Liver (tissue), 9 donors: ENCODE results near the gene ALDH9A1. TPM values are rescaled to one million over a fixed set of nuclear protein-coding genes. Genes with fewer than 3 reads are reported as not detected.

Experiments used
- DNase-seq: peaks from one replicate; pipeline ENCODE4 v3.0.0-alpha.2; 2017; ENCODE audit warnings: low spot score
- H3K27ac ChIP-seq, 2 donors: one replicate each; pipeline ENCODE4 v1.7.0; 2013; ENCODE audit warnings: inconsistent platforms in 2 of 2, low read length in 2 of 2, control low read depth in 1 of 2, low read depth in 1 of 2, mild to moderate bottlenecking in 1 of 2
- H3K27me3 ChIP-seq, 4 donors: one replicate each; pipeline versions ENCODE4 v1.6.1 to v1.7.0; 2013; ENCODE audit warnings: low read length in 3 of 4, inconsistent platforms in 1 of 4, mild to moderate bottlenecking in 1 of 4, moderate library complexity in 1 of 4; ENCODE audit not compliant: control insufficient read depth in 4 of 4, insufficient read depth in 4 of 4
- H3K36me3 ChIP-seq, 4 donors: one replicate each; pipeline versions ENCODE4 v1.6.1 to v1.7.0; 2013; ENCODE audit warnings: low read length in 3 of 4, mild to moderate bottlenecking in 3 of 4, low read depth in 1 of 4, moderate library complexity in 1 of 4; ENCODE audit not compliant: control insufficient read depth in 4 of 4, insufficient read depth in 3 of 4
- H3K4me1 ChIP-seq, 4 donors: one replicate each; pipeline versions ENCODE4 v1.6.1 to v1.7.0; 2013; ENCODE audit warnings: low read length in 3 of 4, mild to moderate bottlenecking in 3 of 4, moderate library complexity in 1 of 4; ENCODE audit not compliant: control insufficient read depth in 4 of 4, insufficient read depth in 4 of 4
- H3K4me3 ChIP-seq, 3 donors: one replicate each; pipeline versions ENCODE4 v1.6.1 to v1.7.0; 2013; ENCODE audit warnings: low read length in 3 of 3, control low read depth in 1 of 3, low read depth in 1 of 3, mild to moderate bottlenecking in 1 of 3
- H3K9ac ChIP-seq, 2 donors: one replicate each; pipeline ENCODE4 v1.7.0; 2013; ENCODE audit warnings: low read length in 2 of 2, mild to moderate bottlenecking in 2 of 2, moderate library complexity in 2 of 2, control low read depth in 1 of 2, low read depth in 1 of 2
- H3K9me3 ChIP-seq, 4 donors: one replicate each; pipeline versions ENCODE4 v1.6.1 to v1.7.0; 2013; ENCODE audit warnings: low read length in 3 of 4; ENCODE audit not compliant: control insufficient read depth in 4 of 4
- ATF3 ChIP-seq: IDR thresholded peaks from 2 replicates; pipeline ENCODE4 v1.6.1; 2016; ENCODE audit warnings: antibody characterized with exemption
- CTCF ChIP-seq: fragments of 150-350 bp; IDR thresholded peaks from 2 replicates; pipeline ENCODE4 v1.5.1; 2017; ENCODE audit warnings: improper control_type of control experiment, low read depth, low read length; ENCODE audit not compliant: missing input control
- EGR1 ChIP-seq, 2 donors: IDR thresholded peaks; 2 replicates each; pipeline ENCODE4 v1.6.1; 2016 to 2018; ENCODE audit warnings: antibody characterized with exemption in 2 of 2, low read depth in 2 of 2
- FOXA1 ChIP-seq: IDR thresholded peaks from 2 replicates; pipeline ENCODE4 v1.6.1; 2016; ENCODE audit warnings: antibody characterized with exemption
- FOXA2 ChIP-seq: IDR thresholded peaks from 2 replicates; pipeline ENCODE4 v1.6.1; 2016; ENCODE audit warnings: antibody characterized with exemption
- GABPA ChIP-seq, 2 donors: IDR thresholded peaks in 1 of 2; conservative IDR thresholded peaks in 1 of 2; 2 replicates each; pipeline ENCODE4 v1.6.1; 2016; ENCODE audit warnings: antibody characterized with exemption in 2 of 2, mild to moderate bottlenecking in 1 of 2, moderate library complexity in 1 of 2
- HNF4A ChIP-seq, 2 donors: conservative IDR thresholded peaks; 2 replicates each; pipeline ENCODE4 v1.6.1; 2016; ENCODE audit warnings: antibody characterized with exemption in 2 of 2, mild to moderate bottlenecking in 2 of 2
- HNF4G ChIP-seq: IDR thresholded peaks from 2 replicates; pipeline ENCODE4 v1.6.1; 2016; ENCODE audit warnings: antibody characterized with exemption
- JUND ChIP-seq, 2 donors: IDR thresholded peaks; 2 replicates each; pipeline ENCODE4 v1.6.1; 2016; ENCODE audit warnings: antibody characterized with exemption in 2 of 2
- MAX ChIP-seq: IDR thresholded peaks from 2 replicates; pipeline ENCODE4 v1.6.1; 2016; ENCODE audit warnings: antibody characterized with exemption
- NR2F2 ChIP-seq: IDR thresholded peaks from 2 replicates; pipeline ENCODE4 v1.6.1; 2016; ENCODE audit warnings: antibody characterized with exemption
- RAD21 ChIP-seq, 2 donors: IDR thresholded peaks; 2 replicates each; pipeline ENCODE4 v1.6.1; 2016; ENCODE audit warnings: antibody characterized with exemption in 2 of 2, mild to moderate bottlenecking in 2 of 2
- REST ChIP-seq: IDR thresholded peaks from 2 replicates; pipeline ENCODE4 v1.6.1; 2016; ENCODE audit warnings: antibody characterized with exemption, mild to moderate bottlenecking
- RXRA ChIP-seq, 2 donors: IDR thresholded peaks; 2 replicates each; pipeline ENCODE4 v1.6.1; 2017 to 2018; ENCODE audit warnings: antibody characterized with exemption in 2 of 2, mild to moderate bottlenecking in 1 of 2
- SP1 ChIP-seq: IDR thresholded peaks from 2 replicates; pipeline ENCODE4 v1.6.1; 2018; ENCODE audit warnings: antibody characterized with exemption, mild to moderate bottlenecking
- TAF1 ChIP-seq: conservative IDR thresholded peaks from 2 replicates; pipeline ENCODE4 v1.6.1; 2016; ENCODE audit warnings: antibody characterized with exemption, mild to moderate bottlenecking
- YY1 ChIP-seq: IDR thresholded peaks from 2 replicates; pipeline ENCODE4 v1.6.1; 2016; ENCODE audit warnings: antibody characterized with exemption, mild to moderate bottlenecking
- ZBTB33 ChIP-seq: IDR thresholded peaks from 2 replicates; pipeline ENCODE4 v1.6.1; 2016; ENCODE audit warnings: antibody characterized with exemption
- polyA plus RNA-seq, 2 donors: library from polyadenylated mRNA; stranded (reverse) in 1 of 2; unstranded in 1 of 2; fragments of 200-250 nt in 1 of 2; fragments of >200 nt in 1 of 2; fragmentation: Nextera tagmentation in 1 of 2; extraction: Ambion mirVana in 1 of 2; gene quantifications; one replicate each; pipeline versions ENCODE4 v1.2.1 to v1.2.3, GENCODE V29; 2013 to 2015
- total RNA-seq, 2 donors: library from RNA; depleted of rRNA; stranded (reverse); fragments of >200 nt; gene quantifications; one replicate each; pipeline ENCODE4 v1.2.3, GENCODE V29; 2014
- donor health status: healthy.
- donor health status: healthy.
- donor health status: healthy.
- donor health status: healthy.
- donor health status: healthy.

Gene ALDH9A1
- total and polyA plus RNA-seq, 4 donors: 42.8 to 93.4 (median 79.8) TPM

GRCh38 chr1:165738794-165739193, 40.4 kb upstream of the ALDH9A1 start (continued):
- TF ChIP-seq FOXA2: no peak

- Histone ChIP-seq H3K27ac (no peak overlapping the region), H3K9ac (no peak overlapping the region), H3K27me3 (no peaks in the 10 kb centered on the region), H3K9me3 (no peaks in the 10 kb centered on the region), H3K4me1 (peaks cover 2 to 9% (median 7%) of the 10 kb centered on the region in 4 donors), H3K36me3 (peaks cover 6 to 18% (median 17%) of the 10 kb centered on the region in 4 donors), H3K4me3 (no peak overlapping the region)
- TF ChIP-seq SP1 (no peak), FOXA2 (no peak), ZBTB33 (no peak), FOXA1 (no peak), HNF4A (conservative IDR thresholded peaks at IDR 0.05) (no peak), EGR1 (IDR thresholded peaks at IDR 0.05; ENCODE audit: low read depth in 2 of 2) (no peak), TAF1 (no peak), ATF3 (no peak), YY1 (no peak), JUND (IDR thresholded peaks at IDR 0.05) (no peak), RXRA (IDR thresholded peaks at IDR 0.05) (no peak), RAD21 (IDR thresholded peaks at IDR 0.05) (no peak), CTCF (no peak), HNF4G (no peak), NR2F2 (no peak), REST (no peak), GABPA (IDR thresholded peaks at IDR 0.05 in 1 of 2, conservative IDR thresholded peaks at IDR 0.05 in 1 of 2) (no peak), MAX (no peak)
- no peak for DNase-seq
These were observed 38.8 kb upstream of the ALDH9A1 start for GRCh38 chr1:165737196-165737595.
